GM21786 (cell line): ENCODE data around the gene NKX2-4.
"Not testable (repeated sequence)": the region's sequence is repeated elsewhere in the genome, so short reads cannot be mapped to it uniquely, and the experiment has no call there.

Source experiments
- ATAC-seq: cut with Tn5 transposase; IDR thresholded peaks from one replicate; pipeline ENCODE4 v1.9.1; 2021; ENCODE audit not compliant: unreplicated experiment

NKX2-4 gene

DNA sequence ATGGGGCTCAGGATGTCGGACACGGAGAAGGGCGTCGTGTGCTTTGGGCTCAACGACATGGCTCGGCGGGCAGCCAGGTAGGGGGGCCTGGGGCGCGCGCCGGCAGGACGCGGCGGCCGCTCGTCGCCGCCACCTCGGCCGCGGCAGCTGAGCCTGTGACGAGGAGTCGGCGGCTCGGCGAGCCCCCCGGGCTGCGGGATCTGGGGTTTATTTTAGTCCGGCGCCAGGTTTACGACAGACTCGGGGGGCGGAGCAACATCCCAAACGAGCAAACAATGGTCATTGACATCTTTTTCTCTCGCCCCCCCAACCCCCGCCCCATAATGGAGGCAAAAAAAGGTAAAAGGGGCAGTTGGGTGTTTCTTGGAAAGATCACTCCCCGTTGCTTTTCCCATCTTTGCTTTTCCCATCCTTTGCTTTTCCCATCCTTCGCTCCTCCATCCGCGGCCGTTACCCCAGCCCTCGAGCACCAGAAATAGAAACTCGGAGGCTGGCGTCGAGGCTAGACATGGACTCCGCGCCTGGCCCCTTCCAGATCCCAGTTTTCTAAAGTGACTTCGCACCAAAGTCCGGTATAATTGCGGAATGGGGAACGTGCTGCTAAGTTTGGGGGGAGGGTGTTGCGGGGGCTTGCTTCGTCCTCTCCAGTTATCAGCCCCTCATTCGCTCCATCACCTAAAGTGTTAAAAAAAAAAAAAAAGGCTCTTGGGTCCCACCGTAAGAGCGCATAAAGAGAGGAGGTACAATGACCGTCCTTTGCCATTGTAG is at the start of gene NKX2-4:
TSS of gene NKX2-4 (minus strand) at position 186 of the 768 bp plus-strand sequence. CDS start at position 59, 127 bp downstream.
- ATAC-seq: no peak

GRCh38 chr20:21437816-21438215 is 40.5 kb upstream of the NKX2-4 start:
- no peak for ATAC-seq

GRCh38 chr20:21437248-21437647 is 39.9 kb upstream of the NKX2-4 start:
- no peak for ATAC-seq

GRCh38 chr20:21436205-21436604 is 38.9 kb upstream of the NKX2-4 start:
- no peak for ATAC-seq

GRCh38 chr20:21435576-21435975 is 38.2 kb upstream of the NKX2-4 start:
- no peak for ATAC-seq

DNA sequence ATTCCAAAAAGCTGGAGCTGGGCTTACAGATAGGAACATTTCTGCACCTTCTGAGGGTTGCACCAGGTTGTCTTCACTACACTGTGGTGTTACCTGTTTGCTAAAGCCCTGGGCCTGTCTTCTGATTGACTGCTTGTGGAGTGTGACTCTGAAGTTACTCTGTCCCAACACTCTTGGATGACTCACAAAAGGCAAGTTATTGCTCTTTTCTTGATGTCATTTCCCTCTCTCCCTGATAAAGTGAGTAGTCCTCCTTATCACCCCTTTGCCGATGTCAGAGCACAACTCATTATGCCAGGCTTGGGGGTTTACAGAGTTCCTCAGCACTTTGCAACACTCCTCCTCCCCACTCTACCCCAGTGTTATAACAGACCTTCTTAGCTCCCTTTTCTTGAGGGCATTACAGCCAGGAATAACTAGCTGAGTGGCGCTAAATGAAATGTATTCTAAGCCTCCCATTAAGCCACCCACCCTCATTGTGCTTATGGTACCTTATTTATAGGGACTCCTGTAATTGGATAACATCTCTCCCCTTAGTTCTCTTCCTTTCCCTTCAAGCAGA is 36.1 kb upstream of the NKX2-4 start:
- no peak for ATAC-seq

GRCh38 chr20:21432911-21433310 is 35.6 kb upstream of the NKX2-4 start:
- no peak for ATAC-seq

- ATAC-seq: no peak
Observed at GRCh38 chr20:21430020-21430419, 32.7 kb upstream of the NKX2-4 start.

DNA sequence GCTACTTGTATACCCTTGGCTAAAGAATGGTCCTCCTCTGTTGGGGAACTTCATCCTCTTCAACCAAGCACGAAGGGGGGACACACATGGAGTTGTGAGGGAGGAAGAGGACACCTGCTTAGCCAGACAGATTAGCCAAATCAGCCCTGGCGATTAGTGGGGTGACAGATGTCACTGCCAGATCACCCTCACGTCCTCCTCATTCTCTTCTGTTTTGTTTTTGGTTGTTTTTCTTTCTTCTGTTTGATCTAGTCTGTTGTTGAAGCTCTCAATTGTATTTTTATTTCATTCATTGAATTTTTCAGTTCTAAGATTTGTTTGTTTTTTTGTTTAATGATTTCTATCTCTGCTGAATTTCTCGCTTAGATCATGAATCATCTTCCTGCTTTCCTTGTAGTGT is 27.5 kb upstream of the NKX2-4 start:
- no peak for ATAC-seq

GRCh38 chr20:21423712-21424111 is 26.4 kb upstream of the NKX2-4 start:
- ATAC-seq: not testable (repeated sequence)

DNA sequence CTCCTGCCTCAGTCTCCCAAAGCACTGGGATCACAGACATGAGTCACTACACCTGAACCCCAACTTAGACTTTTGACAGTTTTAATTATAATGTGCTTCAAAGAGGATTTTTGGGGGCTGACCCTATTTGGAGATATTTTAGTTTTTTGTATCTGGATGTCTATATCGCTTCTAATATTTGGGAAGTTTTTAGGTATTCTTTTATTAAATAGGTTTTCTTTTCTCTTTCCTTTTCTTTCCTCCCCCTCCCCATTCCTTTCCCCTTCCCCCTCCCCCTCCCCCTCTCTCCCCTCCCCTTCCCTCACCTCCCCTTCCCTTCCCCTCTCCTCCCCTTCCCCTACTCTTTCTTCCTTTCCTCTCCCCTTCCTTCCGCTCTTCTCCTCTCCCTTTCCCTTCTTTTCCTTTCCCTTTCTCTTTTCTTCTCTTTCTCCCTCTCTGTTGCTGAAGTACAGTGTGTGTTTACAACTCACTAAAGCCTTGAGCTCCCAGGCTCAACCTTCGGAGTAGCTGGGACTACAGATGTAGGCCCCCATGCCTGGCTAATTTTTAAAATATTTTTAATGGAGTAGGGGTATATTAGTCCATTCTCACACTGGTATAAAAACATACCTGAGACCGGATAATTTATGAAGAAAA is 24.4 kb upstream of the NKX2-4 start:
- ATAC-seq: no peak

DNA sequence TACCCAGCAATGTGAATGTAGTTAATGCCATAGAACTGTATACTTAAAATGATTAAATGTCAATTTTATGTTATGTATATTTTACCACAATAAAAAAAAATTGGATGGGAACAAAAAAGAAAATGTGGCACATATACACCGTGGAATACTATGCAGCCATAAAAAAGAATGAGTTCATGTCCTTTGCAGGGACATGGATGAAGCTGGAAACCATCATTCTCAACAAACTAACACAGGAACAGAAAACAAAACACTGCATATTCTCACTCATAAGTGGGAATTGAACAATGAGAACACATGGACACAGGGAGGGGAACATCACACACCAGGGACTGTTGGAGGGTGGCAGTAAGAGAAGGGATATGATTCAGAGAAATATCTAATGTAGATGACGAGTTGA is 21.8 kb upstream of the NKX2-4 start:
- ATAC-seq: not testable (repeated sequence)

- not testable (repeated sequence) for ATAC-seq
Observed at GRCh38 chr20:21413996-21414395, 16.7 kb upstream of the NKX2-4 start.

- ATAC-seq: no peak
Observed at GRCh38 chr20:21411725-21412124, 14.4 kb upstream of the NKX2-4 start.

GRCh38 chr20:21399005-21399475 is 1.7 kb upstream of the NKX2-4 start:
- ATAC-seq: no peak

DNA sequence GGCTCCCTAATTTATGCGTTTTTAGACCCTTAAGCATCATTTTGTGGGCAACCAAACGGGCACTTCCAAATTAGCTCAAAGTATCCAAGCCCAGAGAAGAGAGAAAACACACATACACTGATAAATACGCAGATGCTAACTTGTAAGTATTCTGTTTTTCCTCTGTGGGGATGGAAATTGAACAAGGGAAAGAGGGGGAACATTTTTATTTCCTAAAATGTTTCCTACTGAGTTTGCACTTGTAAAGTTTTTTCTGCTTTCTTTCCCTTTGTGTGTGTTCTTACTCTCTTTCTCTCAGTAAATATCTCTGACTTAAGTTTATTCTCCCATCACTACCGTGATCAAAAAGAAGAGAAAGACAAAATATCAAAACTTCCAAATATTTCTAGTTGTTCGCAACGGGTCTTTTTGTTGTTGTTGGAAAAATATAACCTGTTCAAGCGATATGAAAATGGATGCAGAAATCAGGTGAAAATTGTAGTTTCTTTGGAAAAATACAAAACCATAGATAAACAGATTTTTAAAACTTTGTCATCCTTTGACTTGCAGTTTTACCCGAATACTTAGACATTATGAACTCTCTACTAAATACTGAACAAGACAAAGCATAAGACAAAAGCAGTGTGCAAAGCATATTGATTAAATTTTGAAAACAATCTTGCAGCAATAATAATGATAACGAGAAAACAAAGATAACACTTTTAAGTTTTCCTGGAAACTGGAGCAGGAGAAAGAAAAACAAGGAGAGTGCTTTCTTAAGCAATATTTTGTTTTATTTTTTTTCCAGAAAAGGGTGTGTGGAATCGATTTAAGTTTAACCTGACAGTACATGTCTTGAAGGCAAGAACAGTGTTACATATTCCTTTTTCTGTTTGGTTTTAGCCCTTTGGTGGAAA is 1.0 kb upstream of the NKX2-4 start:
- ATAC-seq: no peak

- ATAC-seq: no peak
Observed at GRCh38 chr20:21396599-21397340, 556 bp downstream of the NKX2-4 start.

- ATAC-seq: no peak
Observed at GRCh38 chr20:21395666-21396598, 1.4 kb downstream of the NKX2-4 start.

DNA sequence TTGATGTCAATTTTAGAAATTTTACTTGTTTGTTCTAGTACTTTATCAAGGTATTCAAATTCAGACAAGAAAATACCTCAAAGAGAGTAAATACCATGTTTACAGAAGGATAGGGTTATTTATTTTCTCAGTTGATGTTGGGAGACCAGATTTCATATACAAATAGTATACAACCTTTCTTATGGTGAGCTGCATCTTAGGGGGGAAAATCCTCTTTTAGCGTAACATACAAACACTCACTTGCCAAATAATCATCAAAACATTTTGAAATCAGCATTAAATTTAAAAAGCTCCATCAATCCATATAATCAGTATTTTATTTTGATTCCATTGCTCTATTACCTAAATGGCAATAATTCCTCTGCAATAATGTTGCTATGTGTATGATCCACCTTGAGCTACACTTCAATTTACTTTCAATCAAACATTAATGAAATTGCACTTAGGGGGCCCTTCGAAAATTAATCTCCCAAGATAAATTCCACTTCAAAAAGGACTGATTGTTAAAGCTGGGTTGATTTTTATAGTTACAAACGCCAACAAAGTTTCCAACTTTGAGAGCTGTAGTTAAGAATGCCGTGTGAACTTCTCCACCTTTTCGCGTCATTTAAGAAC is 2.2 kb downstream of the NKX2-4 start:
- ATAC-seq: no peak
